Fibroblast of the aortic adventitia (primary cell): Measurements from ENCODE around the gene MAPT. TPM values are rescaled to one million over a fixed set of nuclear protein-coding genes. Genes with fewer than 3 reads are reported as not detected.

ENCODE experiments used
- DNase-seq: peaks from one replicate; pipeline ENCODE4 v3.0.0-alpha.2; 2010; ENCODE audit warnings: low read depth
- H3K4me3 ChIP-seq: 2 replicates; pipeline ENCODE4 v1.5.1; 2011; ENCODE audit warnings: low read depth, mild to moderate bottlenecking, control low read depth, low read length, moderate library complexity
- CTCF ChIP-seq: IDR thresholded peaks from 2 replicates; pipeline ENCODE4 v1.5.1; 2011; ENCODE audit warnings: mild to moderate bottlenecking, low read length, control low read depth, inconsistent platforms; ENCODE audit not compliant: insufficient read depth
- total RNA-seq: library from RNA; depleted of rRNA; stranded (reverse); fragments of >200 nt; gene quantifications from 2 replicates; pipeline ENCODE4 v1.2.3, GENCODE V29; 2012; ENCODE audit warnings: low replicate concordance

MAPT gene
- total RNA-seq, 1 donor, result 0.54 TPM

- TF ChIP-seq CTCF, result no peak
- no peak overlapping the region for H3K4me3 ChIP-seq
- DNase-seq, result no peak
Observed at GRCh38 chr17:45989759-45990158, 95.4 kb downstream of the MAPT start.

- peak; percentile 8 for TF ChIP-seq CTCF
- no peak overlapping the region for H3K4me3 ChIP-seq
- DNase-seq, result no peak
Observed at GRCh38 chr17:45990886-45991285, 96.5 kb downstream of the MAPT start.

- H3K4me3 ChIP-seq, result no peak overlapping the region
- TF ChIP-seq CTCF, result no peak
- no peak for DNase-seq
Observed at GRCh38 chr17:45991341-45991740, 97.0 kb downstream of the MAPT start.

- TF ChIP-seq CTCF, result no peak
- DNase-seq, result no peak
- no peak overlapping the region for H3K4me3 ChIP-seq
Observed at GRCh38 chr17:45992175-45992574, 97.8 kb downstream of the MAPT start.

- no peak for DNase-seq
- no peak for TF ChIP-seq CTCF
- no peak overlapping the region for H3K4me3 ChIP-seq
Observed at GRCh38 chr17:45992904-45993303, 98.5 kb downstream of the MAPT start.

GRCh38 chr17:45993962-45994627 lies 99.7 kb downstream of the MAPT start:
- H3K4me3 ChIP-seq, result no peak overlapping the region
- DNase-seq, result no peak
- TF ChIP-seq CTCF, result no peak

- no peak for DNase-seq
- H3K4me3 ChIP-seq, result no peak overlapping the region
- no peak for TF ChIP-seq CTCF
Observed at GRCh38 chr17:45994987-45995386, 100.6 kb downstream of the MAPT start.
